Ureter (tissue), 1 donor: ENCODE measurements around the gene FKBP15. TPM values are rescaled to one million over a fixed set of nuclear protein-coding genes. Genes with fewer than 3 reads are reported as not detected.
"Not testable (repeated sequence)": the region's sequence is repeated elsewhere in the genome, so short reads cannot be mapped to it uniquely, and the experiment has no call there.

Experiments
- DNase-seq: peaks from one replicate; pipeline ENCODE4 v3.0.0-alpha.2; 2020; ENCODE audit warnings: low spot score
- total RNA-seq: library from RNA; stranded (reverse); gene quantifications from one replicate; pipeline ENCODE4 v1.2.4, GENCODE V29; 2023
- donor health status: DM: yes; HTN: yes; CAD: no.

FKBP15 gene
- total RNA-seq, 1 donor from 2014 or later: 43.9 TPM

GRCh38 chr9:113179839-113180238 is 41.2 kb downstream of the FKBP15 start:
- no peak for DNase-seq

GRCh38 chr9:113178087-113178486 is 43.0 kb downstream of the FKBP15 start:
- no peak for DNase-seq

GRCh38 chr9:113177251-113177650 is 43.8 kb downstream of the FKBP15 start:
- no peak for DNase-seq

GRCh38 chr9:113176803-113177202 is 44.3 kb downstream of the FKBP15 start:
- DNase-seq: no peak

- DNase-seq: no peak
Observed at GRCh38 chr9:113173341-113173740, 47.7 kb downstream of the FKBP15 start.

GRCh38 chr9:113168809-113169208 is 52.3 kb downstream of the FKBP15 start:
- DNase-seq: no peak

- DNase-seq: no peak
Observed at GRCh38 chr9:113166039-113166438, 55.0 kb downstream of the FKBP15 start.

- no peak for DNase-seq
Observed at GRCh38 chr9:113164536-113165300, 56.4 kb downstream of the FKBP15 start.

GRCh38 chr9:113163001-113163400 is 58.1 kb downstream of the FKBP15 start:
- no peak for DNase-seq

GRCh38 chr9:113160571-113160970 is 60.5 kb downstream of the FKBP15 start:
- no peak for DNase-seq

- no peak for DNase-seq
Observed at GRCh38 chr9:113158446-113158845, 62.6 kb downstream of the FKBP15 start.

- no peak for DNase-seq
Observed at GRCh38 chr9:113156880-113157279, 64.2 kb downstream of the FKBP15 start.

- no peak for DNase-seq
Observed at GRCh38 chr9:113155911-113156588, 65.0 kb downstream of the FKBP15 start.

GRCh38 chr9:113154946-113155345 is 66.1 kb downstream of the FKBP15 start:
- no peak for DNase-seq

GRCh38 chr9:113154471-113154870 is 66.6 kb downstream of the FKBP15 start:
- DNase-seq: no peak

GRCh38 chr9:113153599-113153998 is 67.5 kb downstream of the FKBP15 start:
- no peak for DNase-seq

GRCh38 chr9:113152699-113153098 is 68.4 kb downstream of the FKBP15 start:
- no peak for DNase-seq

- DNase-seq: no peak
Observed at GRCh38 chr9:113151696-113152630, 69.1 kb downstream of the FKBP15 start.

- peak; percentile 84 for DNase-seq
Observed at GRCh38 chr9:113150670-113151611, 70.1 kb downstream of the FKBP15 start, which contains the start of gene SLC31A2. Gene SLC31A2, plus strand, starts transcription at chr9:113151007. Its CDS starts 68 bp downstream, at chr9:113151075.

GRCh38 chr9:113149561-113149960 is 71.5 kb downstream of the FKBP15 start:
- DNase-seq: not testable (repeated sequence)
